HG03520 (cell line): ENCODE measurements around the gene TMEM238.
A peak's percentile ranks its signal among the peaks of the same experiment; 100 is the strongest.
"Not testable (repeated sequence)": the region's sequence is repeated elsewhere in the genome, so short reads cannot be mapped to it uniquely, and the experiment has no call there.

Experiments used
- ATAC-seq: cut with Tn5 transposase; IDR thresholded peaks from one replicate; pipeline ENCODE4 v1.9.1; 2021; ENCODE audit warnings: mild to moderate bottlenecking, moderate library complexity; ENCODE audit not compliant: unreplicated experiment

The TMEM238 gene

GRCh38 chr19:55402509-55402908 lies 18.4 kb upstream of the TMEM238 start:
- ATAC-seq = no peak

- ATAC-seq = not testable (repeated sequence)
These were observed 17.3 kb upstream of the TMEM238 start for GRCh38 chr19:55401390-55401789.

GRCh38 chr19:55400281-55401087 lies 16.4 kb upstream of the TMEM238 start:
- no peak for ATAC-seq

GRCh38 chr19:55398200-55398925 lies 14.3 kb upstream of the TMEM238 start:
- no peak for ATAC-seq

- ATAC-seq = no peak
These were observed 9.0 kb upstream of the TMEM238 start for GRCh38 chr19:55392820-55393761.

GRCh38 chr19:55391702-55392615 lies 7.9 kb upstream of the TMEM238 start:
- no peak for ATAC-seq

- ATAC-seq = no peak
These were observed 7.1 kb upstream of the TMEM238 start for GRCh38 chr19:55391191-55391670.

GRCh38 chr19:55390461-55390880 lies 6.4 kb upstream of the TMEM238 start:
- ATAC-seq = no peak

GRCh38 chr19:55389386-55390317 lies 5.6 kb upstream of the TMEM238 start:
- no peak for ATAC-seq

- ATAC-seq = no peak
These were observed 3.8 kb upstream of the TMEM238 start for GRCh38 chr19:55387736-55388497.

- no peak for ATAC-seq
These were observed 2.4 kb upstream of the TMEM238 start for GRCh38 chr19:55386493-55386971.

- peak; percentile 59 for ATAC-seq
These were observed 1.8 kb upstream of the TMEM238 start, which contains the start of gene RPL28 for GRCh38 chr19:55385724-55386492. TSS of gene RPL28 (plus strand) at chr19:55385932. CDS start at chr19:55386358, 426 bp downstream.

- ATAC-seq = peak; percentile 47
These were observed 1.0 kb upstream of the TMEM238 start for GRCh38 chr19:55384920-55385723.

- no peak for ATAC-seq
These were observed 587 bp downstream of the TMEM238 start for GRCh38 chr19:55383279-55384130.

- no peak for ATAC-seq
These were observed 1.5 kb downstream of the TMEM238 start for GRCh38 chr19:55382522-55383054.
